Measurements from ENCODE around the gene TSPOAP1.

The TSPOAP1 gene

DNA sequence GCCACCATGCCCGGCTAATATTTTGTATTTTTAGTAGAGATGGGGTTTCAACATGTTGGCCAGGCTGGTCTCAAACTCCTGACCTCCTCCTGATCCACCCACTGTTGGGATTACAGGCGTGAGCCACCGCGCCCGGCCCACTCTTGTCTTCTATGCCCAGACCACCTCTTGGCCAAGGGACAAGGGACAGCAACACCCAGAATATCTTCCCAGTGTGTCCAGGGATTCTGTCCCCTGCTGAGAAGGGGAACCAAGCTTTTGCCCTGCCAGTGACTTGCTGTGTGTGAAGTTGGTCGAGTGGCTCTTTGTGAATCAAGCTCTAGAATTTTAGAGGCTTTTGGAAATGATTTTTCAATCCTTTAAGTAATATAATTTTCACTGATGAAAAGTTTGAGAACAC, 46.2 kb downstream of the TSPOAP1 start:
- H3K4me3 ChIP-seq (ENCODE audit: low read length), result no peak overlapping the region
- DNase-seq (ENCODE audit: low read depth), result no peak
- TF ChIP-seq, protein P1, sequence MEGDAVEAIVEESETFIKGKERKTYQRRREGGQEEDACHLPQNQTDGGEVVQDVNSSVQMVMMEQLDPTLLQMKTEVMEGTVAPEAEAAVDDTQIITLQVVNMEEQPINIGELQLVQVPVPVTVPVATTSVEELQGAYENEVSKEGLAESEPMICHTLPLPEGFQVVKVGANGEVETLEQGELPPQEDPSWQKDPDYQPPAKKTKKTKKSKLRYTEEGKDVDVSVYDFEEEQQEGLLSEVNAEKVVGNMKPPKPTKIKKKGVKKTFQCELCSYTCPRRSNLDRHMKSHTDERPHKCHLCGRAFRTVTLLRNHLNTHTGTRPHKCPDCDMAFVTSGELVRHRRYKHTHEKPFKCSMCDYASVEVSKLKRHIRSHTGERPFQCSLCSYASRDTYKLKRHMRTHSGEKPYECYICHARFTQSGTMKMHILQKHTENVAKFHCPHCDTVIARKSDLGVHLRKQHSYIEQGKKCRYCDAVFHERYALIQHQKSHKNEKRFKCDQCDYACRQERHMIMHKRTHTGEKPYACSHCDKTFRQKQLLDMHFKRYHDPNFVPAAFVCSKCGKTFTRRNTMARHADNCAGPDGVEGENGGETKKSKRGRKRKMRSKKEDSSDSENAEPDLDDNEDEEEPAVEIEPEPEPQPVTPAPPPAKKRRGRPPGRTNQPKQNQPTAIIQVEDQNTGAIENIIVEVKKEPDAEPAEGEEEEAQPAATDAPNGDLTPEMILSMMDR (IDR thresholded peaks at IDR 0.05; ENCODE audit: insufficient read depth, low read depth, low read length, missing control alignments), result no peak

DNA sequence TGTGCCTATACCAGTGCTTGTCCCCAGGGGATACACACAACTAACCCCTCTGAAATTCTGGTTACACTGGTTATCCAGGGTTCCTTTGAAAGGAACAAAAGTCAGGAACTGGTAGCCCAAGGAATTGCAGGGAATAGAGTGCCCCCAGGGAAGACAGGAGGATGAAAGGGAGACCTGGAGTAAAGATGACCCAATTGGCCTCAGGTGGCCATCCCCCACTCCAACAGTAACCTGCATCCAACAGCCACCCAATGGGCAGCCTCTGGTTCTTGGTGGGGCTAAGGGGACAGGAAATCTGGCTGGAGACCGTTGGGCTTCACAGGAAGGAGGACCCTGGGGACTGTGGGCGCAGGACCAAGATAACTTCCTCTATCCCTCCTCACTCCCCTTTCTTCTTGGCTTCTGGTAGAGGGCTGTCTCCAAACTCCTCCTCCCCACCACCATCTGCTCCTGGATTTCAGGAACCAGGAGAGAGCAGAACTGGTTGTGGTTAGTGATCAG, 47.0 kb downstream of the TSPOAP1 start:
- DNase-seq (ENCODE audit: low read depth), result no peak
- no peak overlapping the region for H3K4me3 ChIP-seq (ENCODE audit: low read length)
- TF ChIP-seq, protein P1 (IDR thresholded peaks at IDR 0.05; ENCODE audit: insufficient read depth, low read depth, low read length, missing control alignments), result no peak

DNA sequence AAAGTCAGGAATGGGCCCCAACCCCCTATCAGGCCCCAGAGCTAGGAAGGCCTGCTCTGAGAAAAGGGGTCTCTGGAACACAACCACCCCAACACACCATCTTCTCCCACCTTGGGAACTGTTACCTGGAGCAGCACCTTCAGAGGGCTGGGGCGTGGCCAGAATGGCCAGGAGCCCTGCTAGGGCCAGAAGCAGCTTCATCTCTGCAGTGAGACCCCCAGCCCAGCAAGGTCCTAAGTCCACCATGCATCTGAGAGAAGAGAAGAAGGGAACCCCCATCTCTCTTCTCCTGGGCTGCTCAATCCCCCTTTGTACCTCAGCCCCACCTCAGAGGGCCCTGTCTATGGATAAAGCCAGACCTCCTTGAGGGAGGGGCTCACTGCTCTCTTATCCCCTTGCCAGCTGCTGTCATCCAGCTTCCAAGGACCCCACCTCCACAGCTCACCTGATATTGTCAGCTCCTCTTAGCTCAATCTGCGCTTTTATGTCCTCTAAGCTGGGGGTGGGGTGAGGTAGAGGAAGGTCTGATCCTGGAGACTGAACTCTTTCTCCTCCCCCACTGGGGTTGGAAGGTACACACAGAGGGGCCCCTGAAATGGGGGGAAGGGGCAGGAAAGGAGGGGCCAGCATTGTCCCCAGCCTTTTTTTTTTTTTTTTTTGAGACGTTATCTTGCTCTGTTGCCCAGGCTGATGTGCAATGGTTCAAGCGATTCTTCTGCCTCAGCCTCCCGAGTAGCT, 47.9 kb downstream of the TSPOAP1 start, which contains the start of gene MPO:
Gene MPO (minus strand): TSS at position 456 of the 738 bp plus-strand sequence. CDS start 177 bp downstream, at position 279.
- TF ChIP-seq, protein P1 (IDR thresholded peaks at IDR 0.05; ENCODE audit: insufficient read depth, low read depth, low read length, missing control alignments), result no peak
- no peak within 1 kb of the TSS for H3K4me3 ChIP-seq (ENCODE audit: low read length)
- DNase-seq (ENCODE audit: low read depth), result no peak

DNA sequence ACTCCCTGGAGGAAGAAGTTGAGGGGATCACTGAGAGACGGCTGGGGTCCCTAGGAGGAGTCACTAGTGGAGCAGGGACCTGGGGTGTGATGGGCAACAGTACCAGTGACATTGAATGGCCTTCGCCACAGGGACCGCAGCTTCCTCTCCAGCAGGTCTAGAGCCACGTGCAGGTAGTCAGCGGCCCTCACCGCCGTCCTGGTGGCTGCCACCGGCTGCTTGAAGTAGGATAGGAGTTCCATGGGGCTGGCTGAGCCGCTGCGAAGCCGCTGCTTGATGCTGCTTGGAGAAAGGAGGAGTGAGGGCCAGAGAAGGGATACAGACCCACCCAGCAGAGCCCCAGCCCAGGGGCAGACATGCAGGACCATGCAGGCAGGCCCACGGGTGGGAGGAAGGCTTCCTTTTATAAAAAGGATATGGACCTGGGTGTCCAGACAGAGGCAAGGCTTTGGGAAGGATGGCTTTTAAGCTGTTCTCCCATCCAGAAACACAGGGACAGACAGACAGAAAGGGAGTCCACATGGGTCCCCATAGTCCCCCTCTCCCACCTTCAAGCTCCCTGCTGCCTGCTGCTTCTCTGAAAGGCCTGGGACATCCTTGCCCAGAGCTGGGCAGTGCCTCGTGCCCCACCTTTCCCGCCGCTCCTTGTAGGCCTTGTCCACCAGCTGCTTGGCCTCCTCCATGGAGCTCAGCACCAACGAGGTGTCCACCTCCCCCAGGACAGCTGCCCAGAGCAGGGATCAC, 48.7 kb downstream of the TSPOAP1 start:
- TF ChIP-seq, protein P1 (IDR thresholded peaks at IDR 0.05; ENCODE audit: insufficient read depth, low read depth, low read length, missing control alignments), result no peak
- no peak for DNase-seq (ENCODE audit: low read depth)
- H3K4me3 ChIP-seq (ENCODE audit: low read length), result no peak overlapping the region

DNA sequence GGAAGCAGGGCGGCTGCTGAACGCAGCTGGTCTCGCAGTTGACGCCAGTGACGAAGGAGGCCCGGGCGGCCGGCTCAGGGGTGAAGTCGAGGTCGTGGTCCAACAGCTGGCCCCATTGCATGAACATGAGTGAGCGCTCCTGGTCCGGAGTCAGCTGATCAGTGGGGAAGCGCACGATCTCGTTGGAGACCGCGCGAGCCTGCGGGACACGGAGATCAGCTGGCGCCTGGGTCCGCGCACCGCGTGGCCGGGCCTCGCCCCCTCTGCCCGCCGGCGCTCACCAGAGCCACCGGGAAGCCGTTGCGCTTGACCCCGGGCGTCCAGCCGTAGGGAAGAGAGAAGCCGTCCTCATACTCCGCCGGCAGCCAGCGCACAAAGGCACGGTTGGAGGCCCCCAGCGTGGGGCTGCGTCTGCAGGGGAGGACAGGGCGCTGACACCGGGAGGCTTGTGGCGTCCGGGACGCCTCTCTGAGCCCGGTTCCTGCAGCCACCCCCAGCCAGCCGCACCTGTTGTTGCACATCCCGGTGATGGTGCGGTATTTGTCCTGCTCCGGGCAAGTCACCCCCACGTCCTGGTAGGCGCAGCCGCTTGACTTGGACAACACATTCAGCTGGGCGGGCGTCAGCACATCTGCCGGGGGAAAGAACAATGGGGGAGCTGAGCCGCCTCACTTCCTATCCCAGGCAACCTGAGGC, 49.4 kb downstream of the TSPOAP1 start:
- DNase-seq (ENCODE audit: low read depth), result no peak
- TF ChIP-seq, protein P1 (IDR thresholded peaks at IDR 0.05; ENCODE audit: insufficient read depth, low read depth, low read length, missing control alignments), result no peak
- H3K4me3 ChIP-seq (ENCODE audit: low read length), result no peak overlapping the region

DNA sequence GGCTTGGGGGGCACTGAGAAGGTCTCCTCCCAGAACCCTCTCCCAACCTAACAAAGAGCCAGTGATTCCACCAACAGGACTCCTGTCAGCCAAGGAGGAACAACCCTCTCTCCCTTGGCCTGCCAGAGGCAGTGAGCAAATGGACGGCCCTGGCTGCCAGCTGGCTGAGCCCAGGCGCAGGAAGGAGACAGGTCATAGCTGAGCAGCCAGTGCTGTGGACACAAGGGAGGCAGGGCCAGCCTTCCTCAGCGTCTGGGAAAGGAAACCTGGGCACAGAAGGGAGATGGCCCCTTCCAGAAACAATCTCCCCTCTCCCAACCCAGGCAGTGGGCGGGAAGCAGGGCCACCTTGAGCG, 50.0 kb downstream of the TSPOAP1 start:
- DNase-seq (ENCODE audit: low read depth), result no peak
- no peak overlapping the region for H3K4me3 ChIP-seq (ENCODE audit: low read length)
- TF ChIP-seq, protein P1 (IDR thresholded peaks at IDR 0.05; ENCODE audit: insufficient read depth, low read depth, low read length, missing control alignments), result no peak

Data from epithelial cell of esophagus (primary cell).